Activated CD4-positive, alpha-beta memory T cell treated with anti-CD3 and anti-CD28 coated beads for 36 hours (primary cell): ENCODE data around the gene TRAK1. TPM values are rescaled to one million over a fixed set of nuclear protein-coding genes. Genes with fewer than 3 reads are reported as not detected.

Source experiments
- CTCF ChIA-PET: fragments of 350-600 bp; sonication (Branson Sonifier 250); formaldehyde crosslinking; loops from one replicate; lab custom pipeline; 2021; ENCODE audit warnings: antibody characterized with exemption, inconsistent platforms; lab: Charles Lee
- POLR2A ChIA-PET: fragments of 350-600 bp; sonication (Branson Sonifier 250); formaldehyde crosslinking; loops from one replicate; lab custom pipeline; 2021; ENCODE audit warnings: antibody characterized with exemption; lab: Charles Lee
- DNase-seq: peaks from one replicate; pipeline ENCODE4 v3.0.0-alpha.2; 2020
- H3K27ac Mint-ChIP-seq: one replicate; pipeline ENCODE4 v1.8.0; 2021; ENCODE audit warnings: mixed read lengths
- H3K27me3 Mint-ChIP-seq: one replicate; pipeline ENCODE4 v1.8.0; 2021; ENCODE audit warnings: mixed read lengths
- H3K36me3 Mint-ChIP-seq: one replicate; pipeline ENCODE4 v1.8.0; 2021; ENCODE audit warnings: mixed read lengths
- H3K4me1 Mint-ChIP-seq: one replicate; pipeline ENCODE4 v1.8.0; 2021; ENCODE audit warnings: low read depth, mixed read lengths
- H3K4me3 Mint-ChIP-seq: one replicate; pipeline ENCODE4 v1.8.0; 2021; ENCODE audit warnings: mild to moderate bottlenecking, mixed read lengths
- H3K9me3 Mint-ChIP-seq: one replicate; pipeline ENCODE4 v1.8.0; 2021; ENCODE audit warnings: mixed read lengths
- intact Hi-C: fragments of 100-400 bp; cut with micrococcal nuclease; formaldehyde crosslinking; loops from one replicate; pipeline ENCODE4 v1.15.1; 2023
- total RNA-seq, 2 experiments: library from RNA; stranded (reverse); gene quantifications; one replicate each; pipeline ENCODE4 v1.2.3, GENCODE V29; 2021

The TRAK1 gene
- total RNA-seq, 2 experiments from 2014 or later = 19.0 to 19.3 TPM

DNA sequence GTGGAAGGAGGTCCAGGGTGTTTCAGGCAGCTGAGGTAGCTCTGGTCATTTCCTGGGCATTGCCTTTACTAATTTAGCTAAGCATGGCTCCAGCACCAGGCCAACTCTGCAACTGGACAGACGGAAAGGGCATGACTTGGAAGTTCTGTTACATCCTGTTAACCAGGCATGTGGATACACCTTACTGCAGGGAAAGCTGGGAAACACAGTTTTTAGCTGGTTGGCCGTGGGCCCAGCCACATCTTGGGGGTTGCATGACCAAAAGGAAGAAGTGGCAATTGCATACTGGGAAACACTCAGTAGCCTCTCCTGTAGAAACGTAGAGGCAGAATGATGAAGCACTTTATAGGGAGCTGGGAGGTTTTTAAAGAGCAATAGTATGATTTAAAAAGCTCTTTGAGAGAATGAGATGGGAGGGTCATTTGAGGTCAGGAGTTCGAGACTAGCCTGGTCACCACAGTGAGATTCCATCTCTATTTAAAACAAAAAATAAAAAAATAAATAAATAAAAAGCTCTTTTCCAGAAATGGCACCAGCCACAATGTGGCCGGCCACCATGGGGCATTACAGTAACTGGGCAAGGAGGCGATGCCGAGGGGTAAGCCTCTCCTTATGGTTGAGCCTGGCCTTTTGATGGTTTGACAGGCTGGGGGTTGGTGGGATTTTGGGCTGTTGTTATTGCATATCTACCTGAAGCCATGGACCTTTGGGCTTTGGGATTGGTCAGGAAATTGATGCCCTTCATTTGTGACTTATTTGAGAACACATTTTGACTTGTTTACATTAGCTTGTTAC is 28.6 kb downstream of the TRAK1 start:
- H3K36me3 Mint-ChIP-seq = no peaks in the 10 kb centered on the region
- H3K4me1 Mint-ChIP-seq = peaks cover 13% of the 10 kb centered on the region
- no peak overlapping the region for H3K27ac Mint-ChIP-seq
- intact Hi-C loops = loop anchor here (1.0 to 10.0 kb wide), 2 partner anchors 72 to 325 kb away; no protein-coding TSS in a partner anchor
- ChIA-PET CTCF (interaction anchor here (1.0 to 4.1 kb wide), 4 partner anchors 11 to 72 kb away, joined by 3 to 42 read pairs (median 6); no protein-coding TSS in a partner anchor), POLR2A (no interaction called here)
- H3K9me3 Mint-ChIP-seq = no peaks in the 10 kb centered on the region
- no peak overlapping the region for H3K4me3 Mint-ChIP-seq
- DNase-seq = no peak
- H3K27me3 Mint-ChIP-seq = no peaks in the 10 kb centered on the region

DNA sequence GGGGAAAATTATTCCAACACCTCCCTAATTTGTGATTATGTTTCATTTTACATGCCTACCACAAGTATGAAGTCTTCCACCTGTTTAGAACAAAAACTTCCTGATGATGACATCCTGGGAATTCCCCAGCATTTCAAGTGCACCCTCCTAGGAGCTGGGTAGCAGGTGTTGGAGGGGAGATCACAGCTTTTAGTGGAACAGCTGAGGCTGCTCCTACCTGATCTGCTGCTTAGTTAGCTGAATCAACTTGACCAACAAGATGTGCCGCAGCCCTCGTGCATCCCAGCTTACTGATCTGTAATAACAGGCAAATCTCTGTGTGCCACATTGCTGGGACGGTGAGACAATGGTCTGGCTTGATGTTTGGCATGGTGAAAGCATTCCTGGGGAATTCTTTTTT is 29.7 kb downstream of the TRAK1 start:
- Mint-ChIP-seq H3K27me3 (no peaks in the 10 kb centered on the region), H3K4me3 (no peak overlapping the region), H3K36me3 (peaks cover 7% of the 10 kb centered on the region), H3K9me3 (no peaks in the 10 kb centered on the region), H3K4me1 (peaks cover 13% of the 10 kb centered on the region), H3K27ac (no peak overlapping the region)
- no peak for DNase-seq
- intact Hi-C loops = no loop called here
- ChIA-PET CTCF (interaction anchor here (0.7 to 4.1 kb wide), 3 partner anchors 22 to 235 kb away, joined by 3 to 42 read pairs (median 8); no protein-coding TSS in a partner anchor), POLR2A (no interaction called here)

DNA sequence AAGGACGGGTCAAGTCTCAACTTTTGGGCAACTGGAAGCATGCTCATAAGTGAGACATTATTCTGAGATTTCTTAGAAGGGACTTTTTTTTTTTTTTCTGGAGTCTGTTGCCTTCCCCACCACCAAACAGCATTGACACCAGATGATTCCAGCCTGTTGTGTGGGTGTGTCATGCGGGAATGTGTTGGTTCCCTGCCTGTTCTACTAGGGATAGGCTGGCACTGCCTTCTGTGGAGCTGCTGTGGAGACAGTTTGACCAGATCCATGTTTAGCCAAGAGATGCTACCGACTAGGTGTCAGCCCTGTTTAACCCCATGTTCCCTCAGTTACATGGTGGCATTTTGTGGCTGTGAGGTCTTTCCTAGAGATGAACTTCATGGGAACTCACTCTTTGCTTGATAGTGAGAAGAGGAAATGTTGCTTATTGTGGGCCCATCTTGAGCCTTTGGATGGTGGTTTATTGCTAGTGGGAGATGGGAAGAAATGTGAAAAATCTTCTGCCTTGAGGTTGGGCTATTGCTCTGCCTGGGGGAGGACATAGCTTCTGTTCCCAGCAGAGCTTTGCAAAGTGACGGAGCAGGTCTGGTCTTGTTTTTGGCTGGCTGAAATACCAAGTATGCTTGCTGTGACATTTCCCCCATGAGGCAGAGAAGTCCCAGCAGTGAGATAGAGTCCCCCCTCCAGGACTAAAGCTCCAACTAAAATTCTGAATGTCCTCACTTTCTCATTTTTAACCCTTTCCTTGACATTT is 31.3 kb downstream of the TRAK1 start:
- Mint-ChIP-seq H3K4me3 (no peak overlapping the region), H3K4me1 (peaks cover 13% of the 10 kb centered on the region), H3K27ac (no peak overlapping the region), H3K9me3 (no peaks in the 10 kb centered on the region), H3K36me3 (peaks cover 11% of the 10 kb centered on the region), H3K27me3 (no peaks in the 10 kb centered on the region)
- ChIA-PET CTCF (interaction anchor here (1.0 kb wide), 1 partner anchor 69 kb away, joined by 4 read pairs; no protein-coding TSS in a partner anchor), POLR2A (no interaction called here)
- DNase-seq = no peak
- intact Hi-C loops = no loop called here

DNA sequence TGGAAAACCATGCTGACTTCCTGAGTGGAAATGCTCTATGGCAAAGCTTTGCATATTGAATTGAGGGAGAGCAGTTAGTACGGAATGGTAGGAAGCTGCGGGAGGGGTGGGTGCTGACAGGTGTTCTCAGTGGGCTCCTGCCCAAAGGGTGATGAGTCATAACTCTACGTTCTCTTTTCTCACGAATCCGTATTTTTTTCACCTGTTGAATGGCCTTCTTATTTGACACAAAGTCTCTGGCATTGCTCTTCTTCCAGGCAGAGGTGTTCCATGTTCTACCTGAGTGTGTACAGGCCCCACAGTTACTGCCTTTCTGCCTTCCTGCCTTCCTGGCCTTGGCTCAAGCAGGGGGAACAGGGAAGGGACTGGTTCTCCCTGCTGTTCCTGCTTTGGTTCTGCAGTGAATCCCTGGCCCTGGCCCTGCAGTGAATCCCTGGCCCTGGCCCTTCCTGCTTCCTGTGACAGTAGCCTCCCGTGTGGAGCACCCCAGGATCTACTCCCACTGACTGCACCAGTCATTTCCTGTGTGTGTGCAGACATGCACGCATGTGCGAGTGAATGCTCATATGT is 31.9 kb downstream of the TRAK1 start:
- intact Hi-C loops = no loop called here
- Mint-ChIP-seq H3K4me1 (peaks cover 13% of the 10 kb centered on the region), H3K27me3 (no peaks in the 10 kb centered on the region), H3K27ac (no peak overlapping the region), H3K9me3 (no peaks in the 10 kb centered on the region), H3K4me3 (no peak overlapping the region), H3K36me3 (peaks cover 11% of the 10 kb centered on the region)
- CTCF ChIA-PET = interaction anchor here (1.0 kb wide), 1 partner anchor 68 kb away, joined by 4 read pairs; no protein-coding TSS in a partner anchor
- DNase-seq = no peak
- POLR2A ChIA-PET = no interaction called here

DNA sequence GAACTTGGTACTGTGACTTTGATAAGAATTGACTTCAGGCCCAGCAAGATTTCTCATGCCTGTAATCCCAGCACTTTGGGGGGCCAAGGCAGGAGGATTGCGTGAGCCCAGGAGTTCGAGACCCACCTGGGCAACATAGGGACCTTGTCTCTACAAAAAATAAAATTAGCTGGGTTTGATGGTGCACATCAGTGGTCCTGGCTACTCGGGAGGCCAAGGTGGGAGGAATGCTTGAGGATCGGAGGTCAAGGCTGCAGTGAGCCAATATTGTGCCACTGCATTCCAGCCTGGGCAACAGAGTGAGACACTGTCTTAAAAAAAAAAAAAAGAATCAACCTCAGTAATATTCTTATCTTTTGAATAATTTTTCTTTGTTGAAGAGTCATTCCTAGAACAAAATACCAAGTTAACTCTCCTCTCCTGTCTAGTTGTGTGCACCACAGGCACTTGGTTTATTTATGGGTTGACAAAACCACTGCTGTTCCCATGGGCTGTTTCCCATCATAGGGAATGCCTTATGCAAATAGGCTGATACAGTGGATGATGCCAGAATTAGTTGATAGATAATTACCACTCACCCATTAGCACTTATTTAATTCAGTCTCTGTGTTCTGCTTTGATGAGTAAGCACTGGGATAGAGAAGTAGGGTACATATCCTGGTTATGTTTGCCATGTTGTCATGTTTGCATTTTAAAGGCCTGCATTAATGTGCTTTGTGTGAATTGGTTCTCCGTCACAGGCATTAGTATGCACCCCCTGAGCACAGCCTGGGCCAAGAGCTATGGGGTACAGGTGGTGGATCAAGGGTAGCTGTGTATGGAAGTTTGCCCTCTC is 32.9 kb downstream of the TRAK1 start:
- CTCF ChIA-PET = interaction anchor here (1.5 kb wide), 1 partner anchor 67 kb away, joined by 8 read pairs; no protein-coding TSS in a partner anchor
- intact Hi-C loops = no loop called here
- no peak overlapping the region for H3K27ac Mint-ChIP-seq

DNA sequence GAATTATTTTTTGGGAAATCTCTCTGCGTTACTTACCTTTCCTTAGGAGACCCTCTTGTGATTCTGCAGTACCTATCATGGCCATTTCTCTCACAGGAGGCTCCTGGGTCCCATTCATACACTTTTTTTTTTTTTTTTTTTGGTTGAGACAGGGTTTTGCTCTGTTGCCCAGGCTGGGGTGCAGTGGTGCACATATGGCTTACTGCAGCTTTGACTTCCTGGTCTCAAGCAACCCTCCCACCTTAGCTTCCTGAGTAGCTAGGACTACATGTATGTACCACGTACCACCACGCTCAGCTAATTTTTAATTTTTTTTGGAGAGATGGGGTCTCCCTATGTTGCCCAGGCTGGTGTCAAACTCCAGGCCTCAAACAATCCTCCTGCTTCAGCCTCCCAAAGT is 36.1 kb downstream of the TRAK1 start:
- intact Hi-C loops = no loop called here
- peaks cover 11% of the 10 kb centered on the region for H3K36me3 Mint-ChIP-seq
- no peak for DNase-seq
- peaks cover 9% of the 10 kb centered on the region for H3K4me1 Mint-ChIP-seq
- ChIA-PET CTCF (interaction anchor here (1.4 kb wide), 1 partner anchor 64 kb away, joined by 4 read pairs; no protein-coding TSS in a partner anchor), POLR2A (no interaction called here)
- H3K4me3 Mint-ChIP-seq = no peak overlapping the region
- no peak overlapping the region for H3K27ac Mint-ChIP-seq
- no peaks in the 10 kb centered on the region for H3K9me3 Mint-ChIP-seq
- no peaks in the 10 kb centered on the region for H3K27me3 Mint-ChIP-seq

More for the DNA sequence above, 32.9 kb downstream of the TRAK1 start:
- Mint-ChIP-seq H3K9me3 (no peaks in the 10 kb centered on the region), H3K36me3 (peaks cover 11% of the 10 kb centered on the region), H3K27me3 (no peaks in the 10 kb centered on the region), H3K4me1 (peaks cover 13% of the 10 kb centered on the region), H3K4me3 (no peak overlapping the region)
- DNase-seq = no peak
- POLR2A ChIA-PET = no interaction called here

DNA sequence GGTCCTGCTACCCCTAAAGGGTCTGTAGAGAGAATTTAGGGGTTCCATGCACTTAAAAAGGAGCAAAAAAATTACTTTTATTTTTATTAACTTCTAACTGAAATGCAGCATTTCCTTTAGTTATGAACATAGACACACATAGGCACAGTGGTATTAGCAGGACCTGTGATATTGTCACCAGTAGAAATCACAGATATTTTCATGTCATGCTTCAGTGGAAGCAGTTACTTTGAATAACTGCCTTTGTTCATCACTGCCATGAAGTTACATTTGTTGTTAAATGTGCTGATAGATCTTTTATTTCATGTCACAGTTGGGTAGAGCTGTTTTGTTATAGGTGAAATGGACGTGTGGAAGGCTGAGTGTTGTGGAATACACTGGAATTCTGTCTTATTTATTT is 37.4 kb downstream of the TRAK1 start:
- Mint-ChIP-seq H3K27me3 (no peaks in the 10 kb centered on the region), H3K4me3 (no peak overlapping the region), H3K36me3 (peaks cover 14% of the 10 kb centered on the region), H3K27ac (no peak overlapping the region), H3K4me1 (peaks cover 1% of the 10 kb centered on the region), H3K9me3 (no peaks in the 10 kb centered on the region)
- no peak for DNase-seq
- CTCF ChIA-PET = interaction anchor here (1.4 kb wide), 1 partner anchor 62 kb away, joined by 4 read pairs; no protein-coding TSS in a partner anchor
- intact Hi-C loops = no loop called here
- POLR2A ChIA-PET = no interaction called here

DNA sequence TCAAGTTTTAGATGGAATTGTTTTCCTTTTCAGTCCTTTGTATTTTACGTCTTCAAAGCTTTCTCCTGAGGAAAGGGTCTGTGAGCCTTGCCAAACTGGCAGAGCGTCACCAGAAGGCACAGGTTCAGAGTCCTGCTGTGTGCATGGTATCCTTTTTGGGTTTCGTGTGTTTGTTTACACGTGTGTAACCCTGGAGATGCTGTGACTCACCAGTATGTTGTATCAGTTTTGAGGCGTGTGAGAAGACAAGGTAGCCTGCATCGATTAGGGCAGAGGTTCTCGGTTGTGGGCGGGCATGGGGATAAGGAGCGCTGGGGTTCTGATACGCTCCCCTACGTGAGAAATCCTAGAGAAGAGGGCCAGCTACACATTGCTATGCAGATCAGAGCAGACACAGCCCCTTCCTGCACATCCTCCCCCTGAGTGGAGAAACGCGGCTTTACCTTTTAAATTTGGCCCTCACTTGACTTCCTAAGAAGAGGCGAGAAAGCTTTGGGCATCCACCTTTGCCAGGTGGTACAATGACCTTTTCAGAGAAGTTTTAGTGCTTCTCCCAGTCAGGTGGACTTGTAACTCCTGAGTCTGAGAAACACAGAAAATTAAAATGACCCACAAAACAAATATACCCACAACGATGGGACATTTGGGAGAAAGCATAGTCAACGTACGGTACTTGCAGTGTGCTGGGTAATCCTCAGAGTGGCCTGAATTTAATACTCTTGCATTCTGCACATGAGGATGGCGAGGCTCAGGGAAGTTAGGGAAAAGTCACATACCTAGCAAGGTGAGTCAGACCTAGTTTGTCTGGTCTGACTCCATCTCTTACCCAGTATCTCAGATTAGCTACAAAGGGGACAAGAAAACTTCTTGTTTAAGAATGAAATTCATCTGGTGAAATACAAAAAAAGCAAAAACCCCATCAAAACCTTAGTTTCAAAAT is 38.1 kb downstream of the TRAK1 start:
- no peak for DNase-seq
- Mint-ChIP-seq H3K27ac (no peak overlapping the region), H3K4me3 (no peak overlapping the region), H3K4me1 (no peaks in the 10 kb centered on the region), H3K36me3 (peaks cover 14% of the 10 kb centered on the region), H3K27me3 (no peaks in the 10 kb centered on the region), H3K9me3 (no peaks in the 10 kb centered on the region)
- intact Hi-C loops = no loop called here
- ChIA-PET POLR2A (no interaction called here), CTCF (interaction anchor here (0.8 to 1.0 kb wide), 2 partner anchors 61 to 62 kb away, joined by 3 to 4 read pairs; no protein-coding TSS in a partner anchor)

DNA sequence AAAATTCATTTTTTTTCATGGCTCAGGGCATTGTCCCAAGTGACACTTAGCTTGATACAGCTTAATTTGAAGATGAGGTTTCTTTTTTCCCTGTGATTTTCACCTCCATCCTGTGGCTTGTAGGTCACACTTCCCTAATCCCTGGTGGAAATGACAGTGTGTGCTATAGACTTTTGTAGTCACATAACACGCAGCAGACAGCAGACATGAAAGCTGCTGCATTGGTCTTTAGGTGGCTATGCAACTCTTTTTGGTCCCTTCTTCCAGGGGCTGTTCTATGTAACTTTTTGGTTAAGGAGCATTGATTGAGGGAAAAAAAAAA is 38.8 kb downstream of the TRAK1 start:
- H3K4me3 Mint-ChIP-seq = no peak overlapping the region
- peaks cover 14% of the 10 kb centered on the region for H3K36me3 Mint-ChIP-seq
- H3K27me3 Mint-ChIP-seq = no peaks in the 10 kb centered on the region
- no peak overlapping the region for H3K27ac Mint-ChIP-seq
- intact Hi-C loops = no loop called here
- CTCF ChIA-PET = interaction anchor here (0.8 to 1.0 kb wide), 2 partner anchors 60 to 61 kb away, joined by 3 to 4 read pairs; no protein-coding TSS in a partner anchor
- H3K9me3 Mint-ChIP-seq = no peaks in the 10 kb centered on the region
- POLR2A ChIA-PET = no interaction called here
- no peaks in the 10 kb centered on the region for H3K4me1 Mint-ChIP-seq
- DNase-seq = no peak

DNA sequence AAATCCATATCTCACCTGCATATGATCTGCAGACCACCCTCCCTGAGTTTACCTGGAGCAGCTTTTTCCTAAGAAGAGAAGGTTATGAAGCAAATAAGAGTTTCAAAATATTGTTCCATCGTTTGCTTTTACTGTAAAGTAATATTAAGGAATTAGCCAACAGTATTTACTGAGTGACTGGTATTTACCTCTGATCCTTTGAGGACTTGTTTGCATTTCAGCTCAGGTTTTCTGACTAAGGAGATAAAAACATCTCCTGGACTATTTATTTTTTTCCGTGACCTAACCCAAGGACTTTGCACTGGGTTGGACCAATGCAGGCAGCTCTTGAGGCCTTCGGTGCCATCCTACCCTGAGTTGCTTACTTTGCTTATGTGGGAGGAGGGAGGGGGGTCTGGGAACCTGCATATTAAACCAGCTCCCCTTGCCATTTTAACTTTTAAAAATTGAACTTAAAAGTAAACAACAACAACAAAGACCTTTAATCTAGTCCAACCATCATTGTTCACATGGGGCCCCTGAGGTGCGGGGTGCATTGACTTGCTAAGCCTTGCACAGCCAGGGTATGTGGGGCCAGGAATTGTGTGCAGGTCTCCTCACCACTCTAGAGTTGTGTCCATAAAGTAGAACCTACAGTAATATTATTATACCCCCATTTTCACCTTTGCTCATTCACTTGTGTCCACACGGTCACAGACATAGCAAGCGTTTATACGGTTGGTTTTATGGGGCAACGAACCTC is 39.3 kb downstream of the TRAK1 start:
- no peak for DNase-seq
- Mint-ChIP-seq H3K4me3 (no peak overlapping the region), H3K27ac (no peak overlapping the region), H3K4me1 (no peaks in the 10 kb centered on the region), H3K36me3 (peaks cover 11% of the 10 kb centered on the region), H3K9me3 (no peaks in the 10 kb centered on the region), H3K27me3 (no peaks in the 10 kb centered on the region)
- intact Hi-C loops = no loop called here
- ChIA-PET CTCF (interaction anchor here (0.8 to 1.5 kb wide), 3 partner anchors 59 to 61 kb away, joined by 3 to 4 read pairs (median 3); no protein-coding TSS in a partner anchor), POLR2A (no interaction called here)
